Parathyroid adenoma (tissue), 2 donors: ENCODE results near the gene EIF2S2.

Experiments
- H2AFZ ChIP-seq: fragments of 300-600 bp; sonication (generic); one replicate; pipeline ENCODE4 v1.7.0; 2017; ENCODE audit warnings: antibody characterized with exemption, mild to moderate bottlenecking
- H3K27ac ChIP-seq: fragments of 300-600 bp; sonication (generic); one replicate; pipeline ENCODE4 v1.7.0; 2017
- H3K27me3 ChIP-seq: fragments of 300-600 bp; sonication (generic); one replicate; pipeline ENCODE4 v1.7.0; 2017; ENCODE audit warnings: low read length; ENCODE audit not compliant: control insufficient read depth, insufficient read depth
- H3K36me3 ChIP-seq: fragments of 300-600 bp; sonication (generic); one replicate; pipeline ENCODE4 v1.7.0; 2017; ENCODE audit warnings: low read length; ENCODE audit not compliant: control insufficient read depth, insufficient read depth
- H3K4me1 ChIP-seq: fragments of 300-600 bp; sonication (generic); one replicate; pipeline ENCODE4 v1.7.0; 2017; ENCODE audit warnings: control low read depth
- H3K4me2 ChIP-seq: fragments of 300-600 bp; sonication (generic); one replicate; pipeline ENCODE4 v1.7.0; 2017; ENCODE audit warnings: low read length
- H3K4me3 ChIP-seq: fragments of 300-600 bp; sonication (generic); one replicate; pipeline ENCODE4 v1.7.0; 2017; ENCODE audit warnings: low read depth, low read length
- H3K79me2 ChIP-seq: fragments of 300-600 bp; sonication (generic); one replicate; pipeline ENCODE4 v1.7.0; 2017; ENCODE audit warnings: control low read depth
- H3K9ac ChIP-seq: fragments of 300-600 bp; sonication (generic); one replicate; pipeline ENCODE4 v1.7.0; 2017; ENCODE audit warnings: mild to moderate bottlenecking
- H3K9me3 ChIP-seq: fragments of 300-600 bp; sonication (generic); one replicate; pipeline ENCODE4 v1.7.0; 2017; ENCODE audit warnings: low read length; ENCODE audit not compliant: control insufficient read depth
- CTCF ChIP-seq: fragments of 300-600 bp; sonication (generic); IDR thresholded peaks from one replicate; pipeline ENCODE4 v1.7.0; 2017; ENCODE audit warnings: antibody characterized with exemption, mild to moderate bottlenecking
- donor health status: primary hyperparathyroidism.

EIF2S2 gene

GRCh38 chr20:34075647-34076046 lies 36.4 kb downstream of the EIF2S2 start:
- no peaks in the 10 kb centered on the region for H3K27me3 ChIP-seq
- no peaks in the 10 kb centered on the region for H3K4me1 ChIP-seq
- H3K79me2 ChIP-seq = peaks cover 48% of the 10 kb centered on the region
- no peak overlapping the region for H2AFZ ChIP-seq
- H3K27ac ChIP-seq = no peak overlapping the region
- no peak overlapping the region for H3K9ac ChIP-seq
- no peak overlapping the region for H3K4me3 ChIP-seq
- no peaks in the 10 kb centered on the region for H3K36me3 ChIP-seq
- H3K4me2 ChIP-seq = no peak overlapping the region
- no peaks in the 10 kb centered on the region for H3K9me3 ChIP-seq
- no peak for TF ChIP-seq CTCF

GRCh38 chr20:34074101-34074760 lies 37.8 kb downstream of the EIF2S2 start:
- Histone ChIP-seq H3K36me3 (no peaks in the 10 kb centered on the region), H3K9ac (no peak overlapping the region), H3K9me3 (no peaks in the 10 kb centered on the region), H3K4me3 (no peak overlapping the region), H2AFZ (no peak overlapping the region), H3K27me3 (no peaks in the 10 kb centered on the region), H3K79me2 (peaks cover 50% of the 10 kb centered on the region), H3K4me1 (peaks cover 5% of the 10 kb centered on the region), H3K27ac (no peak overlapping the region), H3K4me2 (no peak overlapping the region)
- no peak for TF ChIP-seq CTCF

- Histone ChIP-seq H2AFZ (no peak overlapping the region), H3K4me1 (peaks cover 9% of the 10 kb centered on the region), H3K9me3 (no peaks in the 10 kb centered on the region), H3K4me3 (no peak overlapping the region), H3K36me3 (no peaks in the 10 kb centered on the region), H3K9ac (no peak overlapping the region), H3K27ac (no peak overlapping the region), H3K27me3 (no peaks in the 10 kb centered on the region), H3K79me2 (peaks cover 45% of the 10 kb centered on the region), H3K4me2 (no peak overlapping the region)
- TF ChIP-seq CTCF = no peak
Measured at GRCh38 chr20:34072778-34073177, 39.3 kb downstream of the EIF2S2 start.

- Histone ChIP-seq H3K36me3 (no peaks in the 10 kb centered on the region), H3K4me3 (no peak overlapping the region), H3K9me3 (no peaks in the 10 kb centered on the region), H3K4me2 (no peak overlapping the region), H2AFZ (no peak overlapping the region), H3K79me2 (peaks cover 42% of the 10 kb centered on the region), H3K4me1 (peaks cover 9% of the 10 kb centered on the region), H3K9ac (no peak overlapping the region), H3K27me3 (no peaks in the 10 kb centered on the region), H3K27ac (no peak overlapping the region)
- no peak for TF ChIP-seq CTCF
Measured at GRCh38 chr20:34072076-34072475, 40.0 kb downstream of the EIF2S2 start.

GRCh38 chr20:34070859-34071258 lies 41.2 kb downstream of the EIF2S2 start:
- Histone ChIP-seq H3K79me2 (peaks cover 42% of the 10 kb centered on the region), H3K9me3 (no peaks in the 10 kb centered on the region), H3K4me3 (no peak overlapping the region), H3K36me3 (no peaks in the 10 kb centered on the region), H3K4me2 (no peak overlapping the region), H3K9ac (no peak overlapping the region), H3K4me1 (peaks cover 9% of the 10 kb centered on the region), H2AFZ (no peak overlapping the region), H3K27me3 (no peaks in the 10 kb centered on the region), H3K27ac (no peak overlapping the region)
- no peak for TF ChIP-seq CTCF
